IMR-90 (cell line): ENCODE measurements around the gene SHROOM3. TPM values are rescaled to one million over a fixed set of nuclear protein-coding genes. Genes with fewer than 3 reads are reported as not detected.

Experiments
- ATAC-seq: fragments of 200-7000 bp; cut with Tn5 transposase; 2 replicates; pipeline ENCODE4 v1.9.1; 2020; ENCODE audit warnings: low read depth, mild to moderate bottlenecking, moderate library complexity
- BruUV-seq: library from RNA; stranded (reverse); fragments of 400-500 nt; replicated peaks from 2 replicates; lab custom pipeline; 2021; lab: Mats Ljungman, UMichigan
- CTCF ChIA-PET: fragments of 300-600 bp; formaldehyde crosslinking; extraction: SDS; loops from one replicate; lab custom pipeline; 2021; ENCODE audit warnings: antibody characterized with exemption; lab: Yijun Ruan, JAX
- POLR2A ChIA-PET: fragments of 300-600 bp; sonication (Branson Sonifier 250); formaldehyde crosslinking; loops from one replicate; lab custom pipeline; 2022; ENCODE audit warnings: antibody characterized with exemption; ENCODE audit not compliant: unreplicated experiment; lab: Charles Lee
- DNase-seq: peaks from one replicate; pipeline ENCODE4 v3.0.0; 2013
- H2AFZ ChIP-seq: replicated peaks from 2 replicates; pipeline ENCODE3; 2013; ENCODE audit warnings: low read length, mild to moderate bottlenecking; ENCODE audit not compliant: poor library complexity
- H2AK5ac ChIP-seq: 2 replicates; pipeline ENCODE4 v1.6.1; 2013; ENCODE audit warnings: low read depth, low read length, inconsistent platforms
- H2AK9ac ChIP-seq: replicated peaks from 2 replicates; pipeline ENCODE3; 2013; ENCODE audit warnings: mild to moderate bottlenecking, low read depth, low read length, moderate library complexity; ENCODE audit not compliant: poor library complexity
- H2BK120ac ChIP-seq: 2 replicates; pipeline ENCODE4 v1.6.1; 2013; ENCODE audit warnings: low read depth, low read length, inconsistent platforms
- H2BK15ac ChIP-seq: 3 replicates; pipeline ENCODE4 v1.6.1; 2013; ENCODE audit warnings: low read depth, low read length, inconsistent platforms
- H2BK20ac ChIP-seq: 2 replicates; pipeline ENCODE4 v1.6.1; 2013; ENCODE audit warnings: low read depth, mild to moderate bottlenecking, inconsistent platforms, low read length, moderate library complexity
- H2BK5ac ChIP-seq: 2 replicates; pipeline ENCODE4 v1.6.1; 2013; ENCODE audit warnings: mild to moderate bottlenecking, low read depth, low read length, inconsistent platforms; ENCODE audit not compliant: poor library complexity, severe bottlenecking
- H3K14ac ChIP-seq: replicated peaks from 2 replicates; pipeline ENCODE4 v1.6.1; 2013; ENCODE audit warnings: low read depth, low read length, inconsistent platforms
- H3K18ac ChIP-seq: 2 replicates; pipeline ENCODE4 v1.6.1; 2013; ENCODE audit warnings: low read depth, low read length, control low read depth
- H3K23ac ChIP-seq: 2 replicates; pipeline ENCODE4 v1.6.1; 2013; ENCODE audit warnings: low read depth, low read length, inconsistent platforms
- H3K27ac ChIP-seq: 2 replicates; pipeline ENCODE4 v1.5.1; 2013; ENCODE audit warnings: mild to moderate bottlenecking, control low read depth, low read length; ENCODE audit not compliant: insufficient read depth
- H3K27me3 ChIP-seq: 2 replicates; pipeline ENCODE4 v1.6.1; 2013; ENCODE audit warnings: low read length; ENCODE audit not compliant: control insufficient read depth, insufficient read depth
- H3K36me3 ChIP-seq: 2 replicates; pipeline ENCODE4 v1.6.1; 2013; ENCODE audit warnings: low read length, mixed read lengths; ENCODE audit not compliant: control insufficient read depth, insufficient read depth
- H3K4ac ChIP-seq: 2 replicates; pipeline ENCODE4 v1.6.1; 2013; ENCODE audit warnings: low read depth, low read length, inconsistent platforms
- H3K4me1 ChIP-seq: 2 replicates; pipeline ENCODE4 v1.6.1; 2013; ENCODE audit warnings: low read length, mixed read lengths; ENCODE audit not compliant: control insufficient read depth, insufficient read depth
- H3K4me2 ChIP-seq: 2 replicates; pipeline ENCODE4 v1.6.1; 2013; ENCODE audit warnings: low read depth, mild to moderate bottlenecking, control low read depth, low read length, moderate library complexity
- H3K4me3 ChIP-seq: 2 replicates; pipeline ENCODE4 v1.5.1; 2013; ENCODE audit warnings: low read depth, mild to moderate bottlenecking, control low read depth, low read length, moderate library complexity; ENCODE audit not compliant: insufficient read depth
- H3K56ac ChIP-seq: 2 replicates; pipeline ENCODE4 v1.6.1; 2013; ENCODE audit warnings: low read length, inconsistent platforms; ENCODE audit not compliant: insufficient read depth; ENCODE audit errors: extremely low read depth
- H3K79me1 ChIP-seq, 2 experiments: 2 replicates each; pipeline ENCODE4 v1.6.1; 2013; ENCODE audit warnings: low read length in 2 of 2, inconsistent platforms in 1 of 2, low read depth in 1 of 2
- H3K9ac ChIP-seq: 2 replicates; pipeline ENCODE4 v1.6.1; 2013; ENCODE audit warnings: low read depth, low read length, control low read depth
- H3K9me1 ChIP-seq: 2 replicates; pipeline ENCODE4 v1.6.1; 2013; ENCODE audit warnings: low read length, inconsistent platforms; ENCODE audit not compliant: insufficient read depth
- H3K9me3 ChIP-seq: 2 replicates; pipeline ENCODE4 v1.6.1; 2013; ENCODE audit warnings: low read length; ENCODE audit not compliant: control insufficient read depth, insufficient read depth
- H4K20me1 ChIP-seq: 2 replicates; pipeline ENCODE4 v1.6.1; 2013; ENCODE audit warnings: low read length, inconsistent platforms; ENCODE audit not compliant: insufficient read depth
- H4K5ac ChIP-seq: 2 replicates; pipeline ENCODE4 v1.6.1; 2013; ENCODE audit warnings: mild to moderate bottlenecking, low read depth, low read length, control low read depth
- H4K8ac ChIP-seq, 2 experiments: 2 replicates each; pipeline ENCODE4 v1.6.1; 2013; ENCODE audit warnings: low read depth in 2 of 2, low read length in 2 of 2, control low read depth in 1 of 2, inconsistent platforms in 1 of 2
- H4K91ac ChIP-seq: 2 replicates; pipeline ENCODE4 v1.6.1; 2013; ENCODE audit warnings: low read depth, low read length, inconsistent platforms; ENCODE audit not compliant: insufficient read depth
- CEBPB ChIP-seq: IDR thresholded peaks from 2 replicates; pipeline ENCODE4 v1.6.1; 2012; ENCODE audit warnings: low read depth, low read length, improper control_type of control experiment
- WGBS, 2 experiments: methylation state at CpG; one replicate each; pipeline versions ENCODE4 v1.1.5 to v1.1.7; 2013; ENCODE audit warnings: missing lambda C conversion rate in 2 of 2; ENCODE audit not compliant: insufficient read length in 1 of 2; ENCODE audit errors: extremely low coverage in 2 of 2; 5-methylcytosine and 5-hydroxymethylcytosine counted together
- dilution Hi-C: fragments of 300-500 bp; cut with HindIII; formaldehyde crosslinking; loops from one replicate; pipeline ENCODE4 v1.14.3; 2018; ENCODE audit warnings: low sequenced_read_pairs; ENCODE audit not compliant: unreplicated experiment
- in situ Hi-C: fragments of 300-500 bp; cut with MboI; formaldehyde crosslinking; loops from 3 replicates; pipeline ENCODE4 v1.14.3; 2019; ENCODE audit warnings: low sequenced_read_pairs, inconsistent platforms, mixed read lengths
- intact Hi-C: fragments of 100-400 bp; cut with micrococcal nuclease; formaldehyde crosslinking; loops from 2 replicates; pipeline ENCODE4 v1.10.0; 2022
- polyA plus RNA-seq, 3 experiments: library from polyadenylated mRNA; depleted of rRNA; stranded (reverse); fragments of >200 nt; gene quantifications; 2 replicates each; pipeline ENCODE4 v1.2.3, GENCODE V29; 2012; ENCODE audit warnings: low replicate concordance in 1 of 3
- total RNA-seq: library from RNA; depleted of rRNA; stranded (reverse); fragments of >200 nt; gene quantifications from 2 replicates; pipeline ENCODE4 v1.2.3, GENCODE V29; 2012

SHROOM3 gene
- total and polyA plus RNA-seq, 2 of the 4 experiments (the other 2 are of a cell fraction) = 10.8 to 19.5 TPM

DNA sequence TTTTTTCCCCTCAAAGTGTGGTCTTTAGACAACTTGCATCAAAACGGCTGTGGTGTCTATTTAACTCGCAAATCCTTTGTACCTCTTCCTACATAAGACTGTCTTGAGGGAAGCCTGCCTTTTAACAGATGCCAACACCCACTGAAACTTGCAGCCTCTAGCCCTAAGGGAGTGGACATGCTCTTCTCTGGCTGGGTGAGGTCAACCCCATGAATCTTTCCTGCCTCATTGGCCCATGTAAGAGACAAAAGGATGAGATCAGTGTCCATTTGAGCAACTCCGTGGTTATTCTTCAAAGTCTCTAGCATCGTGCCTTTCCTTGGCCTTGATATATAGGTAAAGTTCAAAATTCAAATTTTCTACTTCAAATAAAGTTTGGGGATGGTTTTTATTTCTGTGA, 134.7 kb downstream of the SHROOM3 start:
- BruUV-seq = no TSS peak
- Histone ChIP-seq H3K36me3 (no peaks in the 10 kb centered on the region), H3K4me3 (no peak overlapping the region), H3K23ac (peak overlapping the region; percentile 19), H3K9ac (no peak overlapping the region), H3K27ac (peak overlapping the region; percentile 4; the same call in 1 of the 2 replicates), H3K14ac (peak overlapping the region; percentile 76), H2BK120ac (peak overlapping the region; percentile 94), H2BK15ac (peak overlapping the region; percentile 99; the same call in 2 of the 3 replicates), H3K56ac (peak overlapping the region; percentile 16; the same call in 1 of the 2 replicates), H2AFZ (no peak overlapping the region), H2AK5ac (peak overlapping the region; percentile 99), H2BK5ac (peak overlapping the region; percentile 41), H3K4me1 (peaks cover 13% of the 10 kb centered on the region), H2AK9ac (no peak overlapping the region), H3K4me2 (no peak overlapping the region), H2BK20ac (peak overlapping the region; percentile 95), H3K79me1 (peaks cover 0 to 3% of the 10 kb centered on the region in 2 experiments; a peak in 1 of 4 replicates), H4K91ac (peak overlapping the region; percentile 92), H4K8ac (peak overlapping the region; percentile 7 to 68; a peak in 3 of 4 replicates), H3K9me1 (peaks cover 10% of the 10 kb centered on the region), H4K5ac (peak overlapping the region; percentile 65; the same call in 1 of the 2 replicates), H3K27me3 (no peaks in the 10 kb centered on the region), H3K9me3 (no peaks in the 10 kb centered on the region), H3K18ac (peak overlapping the region; percentile 83), H4K20me1 (no peaks in the 10 kb centered on the region), H3K4ac (peak overlapping the region; percentile 95)
- no CpG with 5 or more reads among the region's 4 CpGs for WGBS, 2 experiments
- DNase-seq = no peak
- POLR2A ChIA-PET = no interaction called here
- no peak for TF ChIP-seq CEBPB
- CTCF ChIA-PET = interaction anchor here (0.6 to 1.0 kb wide), 2 partner anchors 154 to 624 kb away, joined by 3 read pairs; no protein-coding TSS in a partner anchor
- ATAC-seq = no peak
- in situ Hi-C loops = no loop called here
- dilution Hi-C loops = no loop called here
- intact Hi-C loops = loop anchor here (5.0 kb wide), 1 partner anchor 43 kb away; no protein-coding TSS in a partner anchor
